Stomach (tissue), 9 donors: Measurements from ENCODE around the gene PFDN4. TPM values are rescaled to one million over a fixed set of nuclear protein-coding genes. Genes with fewer than 3 reads are reported as not detected.

Source experiments
- DNase-seq, 2 donors: peaks; one replicate each; pipeline versions ENCODE4 v3.0.0 to v3.0.0-alpha.2; 2013 to 2019
- H3K27ac ChIP-seq, 5 donors: fragments of 200-600 bp in 4 of 5; sonication (generic) in 4 of 5; one replicate each; pipeline ENCODE4 v1.5.1; 2013 to 2019; ENCODE audit warnings: mild to moderate bottlenecking in 1 of 5, moderate library complexity in 1 of 5
- H3K27me3 ChIP-seq, 3 donors: fragments of 200-600 bp; sonication (generic); one replicate each; pipeline ENCODE4 v1.5.1; 2017 to 2019; ENCODE audit warnings: mixed run types in 1 of 3
- H3K36me3 ChIP-seq, 4 donors: fragments of 200-600 bp; sonication (generic); 1 replicate in 3 of 4; 2 replicates in 1 of 4; pipeline ENCODE4 v1.5.1; 2016 to 2019
- H3K4me1 ChIP-seq, 4 donors: fragments of 200-600 bp; sonication (generic); one replicate each; pipeline ENCODE4 v1.5.1; 2016 to 2019
- H3K4me3 ChIP-seq, 4 donors: fragments of 200-600 bp; sonication (generic) in 3 of 4; one replicate each; pipeline ENCODE4 v1.5.1; 2016 to 2019; ENCODE audit warnings: mild to moderate bottlenecking in 1 of 4
- H3K9me3 ChIP-seq, 4 donors: fragments of 200-600 bp; sonication (generic); one replicate each; pipeline ENCODE4 v1.5.1; 2016 to 2019
- CTCF ChIP-seq, 7 experiments: fragments of 450-650 bp in 4 of 7; fragments of 200-600 bp in 3 of 7; sonication (generic) in 3 of 7; IDR thresholded peaks; one replicate each; pipeline ENCODE4 v1.5.1; 2016 to 2019; ENCODE audit warnings: antibody characterized with exemption in 7 of 7, control low read depth in 2 of 7, mild to moderate bottlenecking in 1 of 7
- EP300 ChIP-seq: sonication (generic); formaldehyde crosslinking; IDR thresholded peaks from one replicate; pipeline ENCODE4 v1.6.1; 2017; ENCODE audit warnings: antibody characterized with exemption
- POLR2A ChIP-seq, 4 donors: fragments of 450-650 bp; IDR thresholded peaks; one replicate each; pipeline ENCODE4 v1.6.1; 2016; ENCODE audit warnings: antibody characterized with exemption in 4 of 4, control low read depth in 2 of 4, mild to moderate bottlenecking in 1 of 4, moderate library complexity in 1 of 4
- POLR2AphosphoS5 ChIP-seq, 3 donors: sonication (generic); formaldehyde crosslinking; IDR thresholded peaks; one replicate each; pipeline ENCODE4 v1.6.1; 2016; ENCODE audit warnings: antibody characterized with exemption in 3 of 3
- WGBS, 5 donors: extraction: QIAGEN DNeasy Blood & Tissue Kit in 3 of 5; methylation state at CpG; one replicate each; pipeline versions ENCODE4 v1.1.5 to v1.1.7; 2013 to 2018; 5-methylcytosine and 5-hydroxymethylcytosine counted together
- intact Hi-C: fragments of 100-400 bp; cut with DNase I; formaldehyde crosslinking; loops from one replicate; pipeline ENCODE4 v1.15.1; 2023; ENCODE audit warnings: low total_unique reads
- polyA plus RNA-seq, 3 donors: library from polyadenylated mRNA; stranded (reverse); fragments of 200-250 nt; gene quantifications; one replicate each; pipeline ENCODE4 v1.2.3, GENCODE V29; 2013
- total RNA-seq, 5 donors: library from RNA; depleted of rRNA; stranded (reverse); fragments of >200 nt; gene quantifications; one replicate each; pipeline versions ENCODE4 v1.1.0 to v1.2.3, GENCODE V29; 2014 to 2016
- donor health status: healthy with polysubstance abuse.
- donor health status: Bipolar disorder and iron deficiency.
- donor health status: healthy.

The PFDN4 gene
- total and polyA plus RNA-seq, 8 donors, result 49.8 to 70.6 (median 63.1) TPM

- H3K27ac ChIP-seq, result no peak overlapping the region
- DNase-seq, result no peak
- no peak overlapping the region for H3K4me3 ChIP-seq
- no peaks in the 10 kb centered on the region for H3K4me1 ChIP-seq
- intact Hi-C loops, result no loop called here
- H3K27me3 ChIP-seq, result no peaks in the 10 kb centered on the region
- H3K36me3 ChIP-seq, result no peaks in the 10 kb centered on the region
- no peaks in the 10 kb centered on the region for H3K9me3 ChIP-seq
- WGBS, 5 donors, result 74 to 86% (median 81%) methylated on average over 3 of the region's 3 CpGs
- TF ChIP-seq POLR2AphosphoS5 (IDR thresholded peaks at IDR 0.05) (no peak), POLR2A (IDR thresholded peaks at IDR 0.05) (no peak), EP300 (no peak), CTCF (IDR thresholded peaks at IDR 0.05) (no peak)
Observed at GRCh38 chr20:54251096-54251495, 43.2 kb downstream of the PFDN4 start.

- no peaks in the 10 kb centered on the region for H3K9me3 ChIP-seq
- no peak overlapping the region for H3K4me3 ChIP-seq
- WGBS, 5 donors, result 77 to 93% (median 86%) methylated on average over 4 of the region's 4 CpGs
- TF ChIP-seq EP300 (no peak), POLR2A (IDR thresholded peaks at IDR 0.05) (no peak), POLR2AphosphoS5 (IDR thresholded peaks at IDR 0.05) (no peak), CTCF (IDR thresholded peaks at IDR 0.05) (no peak)
- no peak overlapping the region for H3K27ac ChIP-seq
- no peaks in the 10 kb centered on the region for H3K27me3 ChIP-seq
- H3K36me3 ChIP-seq, result no peaks in the 10 kb centered on the region
- no peaks in the 10 kb centered on the region for H3K4me1 ChIP-seq
- no peak for DNase-seq
- intact Hi-C loops, result no loop called here
Observed at GRCh38 chr20:54254596-54254995, 46.7 kb downstream of the PFDN4 start.

DNA sequence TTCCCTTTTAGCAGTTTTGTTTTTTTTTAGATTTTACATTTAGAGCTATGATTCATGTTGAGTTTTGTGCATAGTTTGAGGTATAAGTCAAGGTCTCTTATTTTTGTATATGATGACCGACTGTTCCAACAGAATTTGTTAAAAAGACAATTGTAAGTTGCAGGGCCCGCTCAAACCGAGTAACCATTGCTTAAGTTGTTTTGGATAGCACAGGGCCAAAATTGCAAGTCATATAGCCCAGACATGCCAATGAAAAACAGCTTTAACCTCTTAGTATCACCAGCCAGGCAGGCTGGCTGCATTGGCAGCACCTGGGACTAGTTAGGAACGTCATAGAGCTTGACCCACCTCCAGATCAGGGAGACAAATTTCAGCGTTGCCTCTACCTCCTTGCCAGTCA, 47.3 kb downstream of the PFDN4 start:
- intact Hi-C loops, result no loop called here
- 68 to 87% (median 81%) methylated on average over 5 of the region's 5 CpGs for WGBS, 5 donors
- TF ChIP-seq POLR2A (IDR thresholded peaks at IDR 0.05) (no peak), EP300 (no peak), CTCF (IDR thresholded peaks at IDR 0.05) (no peak), POLR2AphosphoS5 (IDR thresholded peaks at IDR 0.05) (no peak)
- Histone ChIP-seq H3K4me1 (no peaks in the 10 kb centered on the region), H3K9me3 (no peaks in the 10 kb centered on the region), H3K27ac (no peak overlapping the region), H3K4me3 (no peak overlapping the region), H3K36me3 (no peaks in the 10 kb centered on the region), H3K27me3 (no peaks in the 10 kb centered on the region)
- DNase-seq, result no peak

GRCh38 chr20:54256202-54256601, 48.3 kb downstream of the PFDN4 start:
- no peak for TF ChIP-seq EP300
- no peak for TF ChIP-seq CTCF (IDR thresholded peaks at IDR 0.05)
- TF ChIP-seq POLR2A (IDR thresholded peaks at IDR 0.05), result no peak
- TF ChIP-seq POLR2AphosphoS5 (IDR thresholded peaks at IDR 0.05), result no peak
- Histone ChIP-seq H3K4me1 (no peaks in the 10 kb centered on the region), H3K36me3 (no peaks in the 10 kb centered on the region), H3K9me3 (no peaks in the 10 kb centered on the region), H3K27ac (no peak overlapping the region), H3K4me3 (no peak overlapping the region), H3K27me3 (no peaks in the 10 kb centered on the region)
- intact Hi-C loops, result no loop called here
- no peak for DNase-seq
- WGBS, 5 donors, result 78 to 88% (median 80%) methylated on average over 3 of the region's 3 CpGs
